HL-60 (cell line): Measurements from ENCODE around the gene MAP3K5.

Experiments
- POLR2AphosphoS5 ChIP-seq: IDR thresholded peaks from 2 replicates; pipeline ENCODE4 v1.6.1; 2012; ENCODE audit warnings: low read depth
- REST ChIP-seq: IDR thresholded peaks from 2 replicates; pipeline ENCODE4 v1.6.1; 2012; ENCODE audit warnings: low read depth; ENCODE audit not compliant: insufficient replicate concordance
- TF ChIP-seq, protein P1 (sequence below): IDR thresholded peaks from one replicate; pipeline ENCODE4 v1.5.1; 2011; ENCODE audit warnings: low read length, control low read depth, inconsistent platforms; ENCODE audit not compliant: insufficient read depth

DNA sequence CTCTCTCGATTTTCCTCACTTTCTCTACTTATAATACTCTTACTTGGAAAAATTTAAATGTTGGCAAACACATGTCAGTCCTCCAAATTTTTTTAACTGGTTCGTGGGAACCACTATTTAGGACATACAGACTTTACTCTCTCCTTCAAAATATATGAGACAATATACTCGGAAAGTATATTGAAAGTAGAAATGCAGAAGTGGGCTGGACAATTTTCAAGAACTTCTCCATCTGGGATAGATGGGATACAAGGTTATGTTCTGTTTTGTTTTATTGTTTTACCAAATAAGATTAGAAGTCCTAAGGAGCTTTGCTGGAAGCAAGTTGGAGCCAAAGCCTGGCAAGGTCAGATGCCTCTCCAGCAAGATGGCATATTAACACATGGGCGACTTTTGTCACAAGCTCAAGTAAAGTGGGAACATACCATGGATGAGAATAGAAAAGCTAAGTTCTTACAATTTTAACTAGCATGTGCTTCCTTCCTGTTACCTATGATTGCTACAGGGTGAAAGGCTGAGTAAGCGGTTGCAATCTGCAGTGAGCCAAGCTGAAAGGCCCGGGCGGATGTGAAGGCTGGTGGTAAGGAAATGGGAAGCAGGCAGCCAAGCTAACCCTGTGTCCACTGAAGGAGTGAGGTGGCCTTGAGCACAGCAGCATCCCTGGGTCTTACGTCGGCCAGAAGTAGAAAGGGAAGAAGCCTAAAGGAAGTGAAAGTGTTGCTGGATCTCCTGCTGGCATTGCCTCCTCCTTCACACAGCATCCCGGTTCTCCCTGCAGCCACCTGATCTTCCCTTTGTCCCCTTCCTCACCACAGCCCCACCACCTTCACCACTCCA lies 7.1 kb downstream of the MAP3K5 start:
- TF ChIP-seq, protein P1, sequence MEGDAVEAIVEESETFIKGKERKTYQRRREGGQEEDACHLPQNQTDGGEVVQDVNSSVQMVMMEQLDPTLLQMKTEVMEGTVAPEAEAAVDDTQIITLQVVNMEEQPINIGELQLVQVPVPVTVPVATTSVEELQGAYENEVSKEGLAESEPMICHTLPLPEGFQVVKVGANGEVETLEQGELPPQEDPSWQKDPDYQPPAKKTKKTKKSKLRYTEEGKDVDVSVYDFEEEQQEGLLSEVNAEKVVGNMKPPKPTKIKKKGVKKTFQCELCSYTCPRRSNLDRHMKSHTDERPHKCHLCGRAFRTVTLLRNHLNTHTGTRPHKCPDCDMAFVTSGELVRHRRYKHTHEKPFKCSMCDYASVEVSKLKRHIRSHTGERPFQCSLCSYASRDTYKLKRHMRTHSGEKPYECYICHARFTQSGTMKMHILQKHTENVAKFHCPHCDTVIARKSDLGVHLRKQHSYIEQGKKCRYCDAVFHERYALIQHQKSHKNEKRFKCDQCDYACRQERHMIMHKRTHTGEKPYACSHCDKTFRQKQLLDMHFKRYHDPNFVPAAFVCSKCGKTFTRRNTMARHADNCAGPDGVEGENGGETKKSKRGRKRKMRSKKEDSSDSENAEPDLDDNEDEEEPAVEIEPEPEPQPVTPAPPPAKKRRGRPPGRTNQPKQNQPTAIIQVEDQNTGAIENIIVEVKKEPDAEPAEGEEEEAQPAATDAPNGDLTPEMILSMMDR: no peak
- TF ChIP-seq POLR2AphosphoS5 (peak; percentile 43; the same call in 1 of the 2 replicates), REST (no peak)
